ENCODE data around the gene METTL27. TPM values are rescaled to one million over a fixed set of nuclear protein-coding genes. Genes with fewer than 3 reads are reported as not detected.

METTL27 gene
- total and polyA plus RNA-seq, 9 of the 15 experiments (the other 6 are each of a cell fraction or from before 2014, with no cell fraction given) = 0.08 to 0.82 (median 0.33) TPM; not detected in 4

DNA sequence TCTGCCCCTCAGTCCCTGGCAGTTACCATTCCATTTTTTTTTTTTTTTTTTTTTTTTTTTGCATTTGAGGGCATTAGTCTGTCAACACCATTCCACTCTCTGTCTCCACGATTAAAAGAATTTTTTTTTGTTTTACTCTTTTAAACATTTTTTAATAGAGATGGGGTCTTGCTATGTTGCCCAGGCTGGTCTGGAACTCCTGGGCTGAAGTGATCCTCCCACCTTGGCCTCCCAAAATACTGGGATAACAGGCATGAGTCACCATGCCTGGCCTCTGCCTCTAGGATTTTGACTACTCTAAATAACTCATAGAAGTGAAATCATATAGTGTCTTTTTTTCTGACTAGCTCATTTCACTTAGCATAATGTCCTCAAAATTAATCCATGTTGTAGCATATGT lies 55.7 kb downstream of the METTL27 start:
- ATAC-seq = no peak; the same call in 1 of the 3 replicates
- Histone ChIP-seq H3K4me2 (ENCODE audit: insufficient read depth, low read length) (no peak overlapping the region), H4K20me1 (replicated peaks; ENCODE audit: control insufficient read depth, insufficient read depth, low read length) (no peaks in the 10 kb centered on the region), H3K27me3 (ENCODE audit: control insufficient read depth in 2 of 2, insufficient read depth in 2 of 2, low read length in 2 of 2) (no peaks in the 10 kb centered on the region), H3K79me2 (ENCODE audit: control insufficient read depth, insufficient read depth, low read length) (no peaks in the 10 kb centered on the region), H3K4me3 (no peak overlapping the region), H3K9me3 (replicated peaks; ENCODE audit: control insufficient read depth, insufficient read depth, low read depth, low read length) (no peaks in the 10 kb centered on the region), H3K9me1 (ENCODE audit: control insufficient read depth, insufficient read depth, low read length) (no peaks in the 10 kb centered on the region), H3K36me3 (ENCODE audit: control insufficient read depth, insufficient read depth, low read length) (no peaks in the 10 kb centered on the region), H3K9ac (ENCODE audit: insufficient read depth in 1 of 2, low read depth in 2 of 2, low read length in 2 of 2) (no peak overlapping the region), H3K4me1 (replicated peaks in 1 of 2; ENCODE audit: control insufficient read depth in 2 of 2, insufficient read depth in 2 of 2, low read length in 2 of 2) (peaks cover 9 to 13% of the 10 kb centered on the region in 2 experiments; a peak in 4 of 5 replicates), H2AFZ (ENCODE audit: low read depth, low read length) (peak overlapping the region; percentile 87), H3K27ac (ENCODE audit: extremely low read depth, low read depth, low read length) (peak overlapping the region; percentile 69; the same call in 2 of the 3 replicates)
- DNase-seq (ENCODE audit: extremely low read depth in 1 of 4, low spot score in 3 of 4) = no peak
- intact Hi-C loops (cut with micrococcal nuclease) = no loop called here
- BruUV-seq (replicated peaks) = no TSS peak
- ChIA-PET CTCF (ENCODE audit: low intra/inter-chr PET ratio) (no interaction called here), POLR2A (interaction anchor here (1.9 kb wide), 1 partner anchor 36 kb away, joined by 5 read pairs; no protein-coding TSS in a partner anchor)
- in situ Hi-C loops (cut with MboI) = no loop called here
- WGBS (ENCODE audit: insufficient coverage, low coverage, missing lambda C conversion rate) = 8% methylated on average over 1 of the region's 1 CpG
- TF ChIP-seq, protein P1, sequence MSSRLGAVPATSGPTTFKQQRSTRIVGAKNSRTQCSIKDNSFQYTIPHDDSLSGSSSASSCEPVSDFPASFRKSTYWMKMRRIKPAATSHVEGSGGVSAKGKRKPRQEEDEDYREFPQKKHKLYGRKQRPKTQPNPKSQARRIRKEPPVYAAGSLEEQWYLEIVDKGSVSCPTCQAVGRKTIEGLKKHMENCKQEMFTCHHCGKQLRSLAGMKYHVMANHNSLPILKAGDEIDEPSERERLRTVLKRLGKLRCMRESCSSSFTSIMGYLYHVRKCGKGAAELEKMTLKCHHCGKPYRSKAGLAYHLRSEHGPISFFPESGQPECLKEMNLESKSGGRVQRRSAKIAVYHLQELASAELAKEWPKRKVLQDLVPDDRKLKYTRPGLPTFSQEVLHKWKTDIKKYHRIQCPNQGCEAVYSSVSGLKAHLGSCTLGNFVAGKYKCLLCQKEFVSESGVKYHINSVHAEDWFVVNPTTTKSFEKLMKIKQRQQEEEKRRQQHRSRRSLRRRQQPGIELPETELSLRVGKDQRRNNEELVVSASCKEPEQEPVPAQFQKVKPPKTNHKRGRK (tag; IDR thresholded peaks at IDR 0.05) = 0 out of 2 replicates have a peak, but pooled peaks have one; percentile 47
- TF ChIP-seq HDAC1 (IDR thresholded peaks at IDR 0.05) = 0 out of 4 replicates have a peak, but pooled peaks of 1 of the 2 experiments have one; percentile 19
- peak; percentile 99 for TF ChIP-seq ZNF121 (CRISPR knock-in tag; conservative IDR thresholded peaks at IDR 0.05)
- TF ChIP-seq NR2C1 (IDR thresholded peaks at IDR 0.05) = no peak
- no peak for TF ChIP-seq NR2C1 (tag; IDR thresholded peaks at IDR 0.05)
- no peak for TF ChIP-seq SLC30A9 (CRISPR knock-in tag; IDR thresholded peaks at IDR 0.05)
- TF ChIP-seq, protein P2, sequence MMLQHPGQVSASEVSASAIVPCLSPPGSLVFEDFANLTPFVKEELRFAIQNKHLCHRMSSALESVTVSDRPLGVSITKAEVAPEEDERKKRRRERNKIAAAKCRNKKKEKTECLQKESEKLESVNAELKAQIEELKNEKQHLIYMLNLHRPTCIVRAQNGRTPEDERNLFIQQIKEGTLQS (IDR thresholded peaks at IDR 0.05) = peak; percentile 30; the same call in 1 of the 2 replicates
- TF ChIP-seq, protein P2 (CRISPR knock-in tag; conservative IDR thresholded peaks at IDR 0.05) = no peak
- TF ChIP-seq RBM25 (IDR thresholded peaks at IDR 0.05; ENCODE audit: low read depth, low read length, severe bottlenecking) = peak; percentile 87
- peak; percentile 87 for TF ChIP-seq BCOR (IDR thresholded peaks at IDR 0.05)
- TF ChIP-seq KDM1A (IDR thresholded peaks at IDR 0.05) = peak in 1 of 2 experiments; percentile 60; a peak in 1 of 4 replicates
- FAIRE-seq = no peak

Other genes with a start within 250 kb of the METTL27 start
Only the 7 nearest of the 11 such genes appear.
- gene DNAJC30, start 159.1 kb downstream of the METTL27 start, total RNA-seq (2014; rRNA removed) = 6.9 and 8.6 TPM in 2 replicates
- gene DNAJC30, start 159.1 kb downstream of the METTL27 start, total RNA-seq (2014; rRNA removed; fragmentation: Illumina TruSeq; extraction: Trizol) = 3.8 and 4.2 TPM in 2 replicates
- gene DNAJC30, start 159.1 kb downstream of the METTL27 start, total RNA-seq (2015; rRNA removed; fragmentation: Illumina TruSeq; extraction: Trizol) = 4.4 and 4.6 TPM in 2 replicates
- 10.1 and 11.3 TPM in 2 replicates for gene DNAJC30, start 159.1 kb downstream of the METTL27 start, total RNA-seq (2021)
- gene DNAJC30, start 159.1 kb downstream of the METTL27 start, polyA plus RNA-seq (2011; rRNA removed) = 2.0 and 3.7 TPM in 2 replicates
- 4.6 and 6.4 TPM in 2 replicates for gene DNAJC30, start 159.1 kb downstream of the METTL27 start, polyA plus RNA-seq (2014; fragmentation: Illumina TruSeq; extraction: Trizol)
- gene DNAJC30, start 159.1 kb downstream of the METTL27 start, polyA plus RNA-seq (2014; fragmentation: Nextera tagmentation; extraction: Ambion mirVana) = 1 to 10 TPM; 1.1 to 1.4 TPM
- gene DNAJC30, start 159.1 kb downstream of the METTL27 start, polyA plus RNA-seq (2014; rRNA removed) = 9.2 and 11.4 TPM in 2 replicates
- 170 and 183 TPM in 2 replicates for gene BUD23, start 158.9 kb downstream of the METTL27 start, total RNA-seq (2014; rRNA removed)
- 117 and 124 TPM in 2 replicates for gene BUD23, start 158.9 kb downstream of the METTL27 start, total RNA-seq (2014; rRNA removed; fragmentation: Illumina TruSeq; extraction: Trizol)
- 123 and 128 TPM in 2 replicates for gene BUD23, start 158.9 kb downstream of the METTL27 start, total RNA-seq (2015; rRNA removed; fragmentation: Illumina TruSeq; extraction: Trizol)
- gene BUD23, start 158.9 kb downstream of the METTL27 start, total RNA-seq (2021) = 135 and 144 TPM in 2 replicates
- 115 and 168 TPM in 2 replicates for gene BUD23, start 158.9 kb downstream of the METTL27 start, polyA plus RNA-seq (2011; rRNA removed)
- 206 and 216 TPM in 2 replicates for gene BUD23, start 158.9 kb downstream of the METTL27 start, polyA plus RNA-seq (2014; fragmentation: Illumina TruSeq; extraction: Trizol)
- gene BUD23, start 158.9 kb downstream of the METTL27 start, polyA plus RNA-seq (2014; fragmentation: Nextera tagmentation; extraction: Ambion mirVana) = 100 to 1,000 TPM in 1 of 2 experiments, 10 to 100 TPM in 1; 79.5 to 150 TPM
- 270 and 301 TPM in 2 replicates for gene BUD23, start 158.9 kb downstream of the METTL27 start, polyA plus RNA-seq (2014; rRNA removed)
- gene STX1A, start 122.8 kb downstream of the METTL27 start, total RNA-seq (2014; rRNA removed) = 9.1 and 9.9 TPM in 2 replicates
- 2.3 and 3.9 TPM in 2 replicates for gene STX1A, start 122.8 kb downstream of the METTL27 start, total RNA-seq (2014; rRNA removed; fragmentation: Illumina TruSeq; extraction: Trizol)
- 6.3 and 9.6 TPM in 2 replicates for gene STX1A, start 122.8 kb downstream of the METTL27 start, total RNA-seq (2015; rRNA removed; fragmentation: Illumina TruSeq; extraction: Trizol)
- gene STX1A, start 122.8 kb downstream of the METTL27 start, total RNA-seq (2021) = 8.0 and 8.9 TPM in 2 replicates
- gene STX1A, start 122.8 kb downstream of the METTL27 start, polyA plus RNA-seq (2011; rRNA removed) = 6.7 and 7.5 TPM in 2 replicates
- 6.1 and 9.9 TPM in 2 replicates for gene STX1A, start 122.8 kb downstream of the METTL27 start, polyA plus RNA-seq (2014; fragmentation: Illumina TruSeq; extraction: Trizol)
- under 1 TPM; 0.04 to 0.15 TPM for gene STX1A, start 122.8 kb downstream of the METTL27 start, polyA plus RNA-seq (2014; fragmentation: Nextera tagmentation; extraction: Ambion mirVana)
- gene STX1A, start 122.8 kb downstream of the METTL27 start, polyA plus RNA-seq (2014; rRNA removed) = 11.7 and 15.1 TPM in 2 replicates
- gene ABHD11, start 103.7 kb downstream of the METTL27 start, total RNA-seq (2014; rRNA removed) = 44.2 and 52.6 TPM in 2 replicates
- 11.7 and 13.2 TPM in 2 replicates for gene ABHD11, start 103.7 kb downstream of the METTL27 start, total RNA-seq (2014; rRNA removed; fragmentation: Illumina TruSeq; extraction: Trizol)
- 17.5 and 17.9 TPM in 2 replicates for gene ABHD11, start 103.7 kb downstream of the METTL27 start, total RNA-seq (2015; rRNA removed; fragmentation: Illumina TruSeq; extraction: Trizol)
- 32.6 and 37.3 TPM in 2 replicates for gene ABHD11, start 103.7 kb downstream of the METTL27 start, total RNA-seq (2021)
- 18.4 and 18.9 TPM in 2 replicates for gene ABHD11, start 103.7 kb downstream of the METTL27 start, polyA plus RNA-seq (2011; rRNA removed)
- 25.5 and 26.3 TPM in 2 replicates for gene ABHD11, start 103.7 kb downstream of the METTL27 start, polyA plus RNA-seq (2014; fragmentation: Illumina TruSeq; extraction: Trizol)
- 1 to 10 TPM; 7.7 to 8.6 TPM for gene ABHD11, start 103.7 kb downstream of the METTL27 start, polyA plus RNA-seq (2014; fragmentation: Nextera tagmentation; extraction: Ambion mirVana)
- gene ABHD11, start 103.7 kb downstream of the METTL27 start, polyA plus RNA-seq (2014; rRNA removed) = 40.7 and 41.7 TPM in 2 replicates
- gene CLDN3, start 72.2 kb downstream of the METTL27 start, total RNA-seq (2014; rRNA removed) = not detected in 2 replicates
- gene CLDN3, start 72.2 kb downstream of the METTL27 start, total RNA-seq (2014; rRNA removed; fragmentation: Illumina TruSeq; extraction: Trizol) = not detected in 2 replicates
- gene CLDN3, start 72.2 kb downstream of the METTL27 start, total RNA-seq (2015; rRNA removed; fragmentation: Illumina TruSeq; extraction: Trizol) = not detected in 2 replicates
- 0.29 TPM in 1 of 2 replicates, not detected in the other for gene CLDN3, start 72.2 kb downstream of the METTL27 start, total RNA-seq (2021)
- not detected in 2 replicates for gene CLDN3, start 72.2 kb downstream of the METTL27 start, polyA plus RNA-seq (2011; rRNA removed)
- not detected in 2 replicates for gene CLDN3, start 72.2 kb downstream of the METTL27 start, polyA plus RNA-seq (2014; fragmentation: Illumina TruSeq; extraction: Trizol)
- not detected for gene CLDN3, start 72.2 kb downstream of the METTL27 start, polyA plus RNA-seq (2014; fragmentation: Nextera tagmentation; extraction: Ambion mirVana)
- gene CLDN3, start 72.2 kb downstream of the METTL27 start, polyA plus RNA-seq (2014; rRNA removed) = not detected in 2 replicates
- 0.05 and 0.08 TPM in 2 replicates for gene CLDN4, start 11.5 kb downstream of the METTL27 start, total RNA-seq (2014; rRNA removed)
- gene CLDN4, start 11.5 kb downstream of the METTL27 start, total RNA-seq (2014; rRNA removed; fragmentation: Illumina TruSeq; extraction: Trizol) = 0.06 TPM in 1 of 2 replicates, not detected in the other
- gene CLDN4, start 11.5 kb downstream of the METTL27 start, total RNA-seq (2015; rRNA removed; fragmentation: Illumina TruSeq; extraction: Trizol) = 0.04 and 0.07 TPM in 2 replicates
- gene CLDN4, start 11.5 kb downstream of the METTL27 start, total RNA-seq (2021) = 0.60 and 0.63 TPM in 2 replicates
- 0.06 and 0.37 TPM in 2 replicates for gene CLDN4, start 11.5 kb downstream of the METTL27 start, polyA plus RNA-seq (2011; rRNA removed)
- 0.10 and 0.21 TPM in 2 replicates for gene CLDN4, start 11.5 kb downstream of the METTL27 start, polyA plus RNA-seq (2014; fragmentation: Illumina TruSeq; extraction: Trizol)
- gene CLDN4, start 11.5 kb downstream of the METTL27 start, polyA plus RNA-seq (2014; fragmentation: Nextera tagmentation; extraction: Ambion mirVana) = not detected
- 0.05 and 0.13 TPM in 2 replicates for gene CLDN4, start 11.5 kb downstream of the METTL27 start, polyA plus RNA-seq (2014; rRNA removed)
- not detected in 2 replicates for gene TMEM270, start 18.6 kb upstream of the METTL27 start, total RNA-seq (2014; rRNA removed)
- not detected in 2 replicates for gene TMEM270, start 18.6 kb upstream of the METTL27 start, total RNA-seq (2014; rRNA removed; fragmentation: Illumina TruSeq; extraction: Trizol)
- gene TMEM270, start 18.6 kb upstream of the METTL27 start, total RNA-seq (2015; rRNA removed; fragmentation: Illumina TruSeq; extraction: Trizol) = not detected in 2 replicates
- not detected in 2 replicates for gene TMEM270, start 18.6 kb upstream of the METTL27 start, total RNA-seq (2021)
- gene TMEM270, start 18.6 kb upstream of the METTL27 start, polyA plus RNA-seq (2011; rRNA removed) = not detected in 2 replicates
- not detected in 2 replicates for gene TMEM270, start 18.6 kb upstream of the METTL27 start, polyA plus RNA-seq (2014; fragmentation: Illumina TruSeq; extraction: Trizol)
- gene TMEM270, start 18.6 kb upstream of the METTL27 start, polyA plus RNA-seq (2014; fragmentation: Nextera tagmentation; extraction: Ambion mirVana) = not detected
- not detected in 2 replicates for gene TMEM270, start 18.6 kb upstream of the METTL27 start, polyA plus RNA-seq (2014; rRNA removed)